ENCODE results near the gene EGLN3. TPM values are rescaled to one million over a fixed set of nuclear protein-coding genes. Genes with fewer than 3 reads are reported as not detected.

The EGLN3 gene
- total RNA-seq, 4 donors from 2014 or later, result 9.4 to 15.7 (median 13.5) TPM

- H3K9me3 ChIP-seq, result no peaks in the 10 kb centered on the region
- no peak overlapping the region for H3K4me3 ChIP-seq
- H3K36me3 ChIP-seq, result no peaks in the 10 kb centered on the region
- DNase-seq (no peak), ATAC-seq (no peak)
- no peak for TF ChIP-seq CTCF (IDR thresholded peaks at IDR 0.05 in 4 of 5, conservative IDR thresholded peaks at IDR 0.05 in 1 of 5)
- no peak for TF ChIP-seq POLR2A (IDR thresholded peaks at IDR 0.05)
- no peaks in the 10 kb centered on the region for H3K27me3 ChIP-seq
- no peaks in the 10 kb centered on the region for H3K4me1 ChIP-seq
- intact Hi-C loops (cut with DNase I; ENCODE audit: low total_unique reads), result no loop called here
- in situ Hi-C loops (cut with MboI; ENCODE audit: low sequenced_read_pairs in 4 of 4), result no loop called here
- H3K27ac ChIP-seq, result no peak overlapping the region
These were observed 45.6 kb upstream of the EGLN3 start for GRCh38 chr14:33996462-33996861.

DNA sequence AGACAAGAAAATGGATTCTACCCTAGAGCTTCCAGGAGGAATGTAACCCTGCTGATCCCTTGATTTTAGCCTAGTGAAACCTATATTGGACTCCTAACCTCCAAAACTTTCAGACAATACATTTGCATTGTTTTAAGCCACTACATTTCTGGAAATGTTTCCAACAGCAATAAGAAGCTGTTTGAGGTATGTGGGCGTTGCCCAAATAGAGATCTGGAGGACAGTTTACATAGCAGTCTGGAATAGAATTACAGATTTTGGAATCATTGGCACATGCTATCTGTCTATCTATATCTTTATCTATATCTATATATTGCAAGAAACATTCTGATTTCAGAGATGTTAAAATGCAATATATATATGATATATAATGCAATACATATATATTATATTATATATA, 42.4 kb upstream of the EGLN3 start:
- intact Hi-C loops (cut with DNase I; ENCODE audit: low total_unique reads) (no loop called here), in situ Hi-C loops (cut with MboI; ENCODE audit: low sequenced_read_pairs in 4 of 4) (no loop called here)
- H3K27me3 ChIP-seq, result no peaks in the 10 kb centered on the region
- H3K9me3 ChIP-seq, result no peaks in the 10 kb centered on the region
- H3K4me1 ChIP-seq, result no peaks in the 10 kb centered on the region
- no peaks in the 10 kb centered on the region for H3K36me3 ChIP-seq
- ATAC-seq, result no peak
- no peak overlapping the region for H3K27ac ChIP-seq
- TF ChIP-seq CTCF (IDR thresholded peaks at IDR 0.05 in 4 of 5, conservative IDR thresholded peaks at IDR 0.05 in 1 of 5) (no peak), POLR2A (IDR thresholded peaks at IDR 0.05) (no peak)
- DNase-seq, result no peak
- H3K4me3 ChIP-seq, result no peak overlapping the region

GRCh38 chr14:33992274-33993007, 41.6 kb upstream of the EGLN3 start:
- in situ Hi-C loops (cut with MboI; ENCODE audit: low sequenced_read_pairs in 4 of 4), result no loop called here
- Histone ChIP-seq H3K36me3 (no peaks in the 10 kb centered on the region), H3K9me3 (no peaks in the 10 kb centered on the region), H3K27ac (no peak overlapping the region), H3K4me3 (no peak overlapping the region), H3K27me3 (no peaks in the 10 kb centered on the region), H3K4me1 (no peaks in the 10 kb centered on the region)
- DNase-seq (no peak), ATAC-seq (no peak)
- intact Hi-C loops (cut with DNase I; ENCODE audit: low total_unique reads), result no loop called here
- TF ChIP-seq CTCF (IDR thresholded peaks at IDR 0.05 in 4 of 5, conservative IDR thresholded peaks at IDR 0.05 in 1 of 5) (no peak), POLR2A (IDR thresholded peaks at IDR 0.05) (no peak)

GRCh38 chr14:33990790-33991189, 39.9 kb upstream of the EGLN3 start:
- ATAC-seq, result no peak
- no peak for DNase-seq
- no peaks in the 10 kb centered on the region for H3K9me3 ChIP-seq
- intact Hi-C loops (cut with DNase I; ENCODE audit: low total_unique reads) (no loop called here), in situ Hi-C loops (cut with MboI; ENCODE audit: low sequenced_read_pairs in 4 of 4) (no loop called here)
- no peaks in the 10 kb centered on the region for H3K4me1 ChIP-seq
- no peaks in the 10 kb centered on the region for H3K27me3 ChIP-seq
- no peak overlapping the region for H3K4me3 ChIP-seq
- TF ChIP-seq CTCF (IDR thresholded peaks at IDR 0.05 in 4 of 5, conservative IDR thresholded peaks at IDR 0.05 in 1 of 5) (no peak), POLR2A (IDR thresholded peaks at IDR 0.05) (no peak)
- no peak overlapping the region for H3K27ac ChIP-seq
- no peaks in the 10 kb centered on the region for H3K36me3 ChIP-seq
